ENCODE measurements around the gene C19orf47. TPM values are rescaled to one million over a fixed set of nuclear protein-coding genes. Genes with fewer than 3 reads are reported as not detected.

The C19orf47 gene
- polyA plus RNA-seq, 1 donor: 8.7 TPM

- H3K36me3 ChIP-seq (ENCODE audit: control insufficient read depth, insufficient read depth, low read length): peaks cover 32% of the 10 kb centered on the region
- DNase-seq: peak; percentile 84 to 85
- no peaks in the 10 kb centered on the region for H3K9me3 ChIP-seq (ENCODE audit: control insufficient read depth, low read depth, low read length)
- no peaks in the 10 kb centered on the region for H3K27me3 ChIP-seq (ENCODE audit: control insufficient read depth, insufficient read depth, low read length)
- peaks cover 15% of the 10 kb centered on the region for H3K4me1 ChIP-seq (ENCODE audit: control insufficient read depth, insufficient read depth, low read length)
- WGBS (ENCODE audit: insufficient coverage, low lambda C conversion rate): no CpG with 5 or more reads among the region's 28 CpGs
- H3K27ac ChIP-seq (ENCODE audit: low read length): peak overlapping the region; percentile 50
- peak overlapping the region; percentile 61 for H3K4me3 ChIP-seq (ENCODE audit: low read length)
Observed at GRCh38 chr19:40365613-40366401, 17.6 kb upstream of the C19orf47 start.

DNA sequence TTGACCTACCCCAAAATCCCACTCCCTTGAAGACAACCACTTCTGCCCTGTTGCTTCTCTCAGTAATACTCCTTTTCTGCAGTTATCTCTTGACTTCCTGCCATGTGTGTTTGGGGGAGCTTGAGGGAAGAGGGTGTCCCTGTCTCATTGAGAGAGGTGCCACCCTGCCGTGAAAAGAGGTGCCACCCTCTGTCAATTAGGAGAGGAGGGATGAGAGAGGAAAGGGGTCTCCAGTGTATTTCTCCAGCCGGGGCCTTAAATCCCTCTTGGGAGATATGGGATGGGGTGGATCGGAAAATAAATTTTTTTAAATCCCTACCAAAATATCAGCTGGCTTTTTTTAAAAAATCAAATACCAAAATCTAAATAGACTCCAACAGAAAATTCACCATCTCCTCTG is 16.8 kb upstream of the C19orf47 start:
- WGBS (ENCODE audit: insufficient coverage, low lambda C conversion rate): 100% methylated on average over 1 of the region's 3 CpGs
- Histone ChIP-seq H3K9me3 (ENCODE audit: control insufficient read depth, low read depth, low read length) (no peaks in the 10 kb centered on the region), H3K27me3 (ENCODE audit: control insufficient read depth, insufficient read depth, low read length) (no peaks in the 10 kb centered on the region), H3K4me1 (ENCODE audit: control insufficient read depth, insufficient read depth, low read length) (peaks cover 11% of the 10 kb centered on the region), H3K36me3 (ENCODE audit: control insufficient read depth, insufficient read depth, low read length) (peaks cover 25% of the 10 kb centered on the region), H3K27ac (ENCODE audit: low read length) (no peak overlapping the region), H3K4me3 (ENCODE audit: low read length) (peak overlapping the region; percentile 61)
- DNase-seq: no peak

DNA sequence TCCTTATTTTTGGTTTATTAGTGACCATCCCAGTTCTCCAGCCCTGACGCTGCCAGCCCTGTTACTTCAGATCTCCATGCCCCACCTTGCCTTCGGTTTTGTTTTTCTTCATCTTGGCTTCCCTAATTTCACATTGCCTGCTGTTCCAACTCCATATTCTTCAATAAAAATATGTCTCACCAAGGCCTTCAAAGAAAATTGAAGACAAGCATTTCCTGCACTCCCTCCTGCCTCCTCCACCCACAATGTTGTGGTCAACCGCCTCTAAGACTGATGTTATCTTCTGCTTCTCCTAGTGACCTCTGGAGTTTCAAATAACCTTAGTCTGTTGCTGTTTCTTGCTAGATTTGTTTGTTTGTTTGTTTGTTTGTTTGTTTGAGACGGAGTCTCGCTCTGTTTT is 14.9 kb upstream of the C19orf47 start:
- Histone ChIP-seq H3K27me3 (ENCODE audit: control insufficient read depth, insufficient read depth, low read length) (no peaks in the 10 kb centered on the region), H3K36me3 (ENCODE audit: control insufficient read depth, insufficient read depth, low read length) (peaks cover 10% of the 10 kb centered on the region), H3K4me3 (ENCODE audit: low read length) (no peak overlapping the region), H3K27ac (ENCODE audit: low read length) (no peak overlapping the region), H3K9me3 (ENCODE audit: control insufficient read depth, low read depth, low read length) (no peaks in the 10 kb centered on the region), H3K4me1 (ENCODE audit: control insufficient read depth, insufficient read depth, low read length) (peaks cover 11% of the 10 kb centered on the region)
- 100% methylated on average over 2 of the region's 5 CpGs for WGBS (ENCODE audit: insufficient coverage, low lambda C conversion rate)
- DNase-seq: no peak

DNA sequence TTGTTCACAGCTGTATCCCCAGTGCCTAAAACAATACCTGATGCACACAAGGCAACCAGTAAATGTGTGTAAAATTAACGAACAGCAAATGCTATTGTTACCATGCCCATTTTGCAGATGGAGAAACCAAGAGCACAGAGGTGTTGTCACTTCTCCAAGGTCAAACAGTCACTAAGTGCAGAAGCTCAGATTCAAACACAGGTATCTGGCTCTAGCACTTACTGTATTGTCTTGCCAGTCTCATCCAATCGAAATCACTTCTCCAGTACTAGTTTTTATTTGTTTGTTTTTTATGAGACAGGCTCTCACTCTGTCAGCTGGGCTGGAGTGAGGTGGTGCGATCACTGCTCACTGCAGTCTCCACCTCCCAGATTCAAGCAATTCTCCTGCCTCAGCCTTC is 14.0 kb upstream of the C19orf47 start:
- no peak overlapping the region for H3K27ac ChIP-seq (ENCODE audit: low read length)
- no peaks in the 10 kb centered on the region for H3K27me3 ChIP-seq (ENCODE audit: control insufficient read depth, insufficient read depth, low read length)
- DNase-seq: no peak
- H3K36me3 ChIP-seq (ENCODE audit: control insufficient read depth, insufficient read depth, low read length): peaks cover 3% of the 10 kb centered on the region
- WGBS (ENCODE audit: insufficient coverage, low lambda C conversion rate): no CpG with 5 or more reads among the region's 3 CpGs
- no peaks in the 10 kb centered on the region for H3K9me3 ChIP-seq (ENCODE audit: control insufficient read depth, low read depth, low read length)
- H3K4me3 ChIP-seq (ENCODE audit: low read length): no peak overlapping the region
- peaks cover 11% of the 10 kb centered on the region for H3K4me1 ChIP-seq (ENCODE audit: control insufficient read depth, insufficient read depth, low read length)

- Histone ChIP-seq H3K27ac (ENCODE audit: low read length) (no peak overlapping the region), H3K4me1 (ENCODE audit: control insufficient read depth, insufficient read depth, low read length) (no peaks in the 10 kb centered on the region), H3K9me3 (ENCODE audit: control insufficient read depth, low read depth, low read length) (no peaks in the 10 kb centered on the region), H3K4me3 (ENCODE audit: low read length) (no peak overlapping the region), H3K27me3 (ENCODE audit: control insufficient read depth, insufficient read depth, low read length) (no peaks in the 10 kb centered on the region), H3K36me3 (ENCODE audit: control insufficient read depth, insufficient read depth, low read length) (peaks cover 3% of the 10 kb centered on the region)
- DNase-seq: no peak
- WGBS (ENCODE audit: insufficient coverage, low lambda C conversion rate): no CpG with 5 or more reads among the region's 12 CpGs
Observed at GRCh38 chr19:40360708-40361241, 12.6 kb upstream of the C19orf47 start.

DNA sequence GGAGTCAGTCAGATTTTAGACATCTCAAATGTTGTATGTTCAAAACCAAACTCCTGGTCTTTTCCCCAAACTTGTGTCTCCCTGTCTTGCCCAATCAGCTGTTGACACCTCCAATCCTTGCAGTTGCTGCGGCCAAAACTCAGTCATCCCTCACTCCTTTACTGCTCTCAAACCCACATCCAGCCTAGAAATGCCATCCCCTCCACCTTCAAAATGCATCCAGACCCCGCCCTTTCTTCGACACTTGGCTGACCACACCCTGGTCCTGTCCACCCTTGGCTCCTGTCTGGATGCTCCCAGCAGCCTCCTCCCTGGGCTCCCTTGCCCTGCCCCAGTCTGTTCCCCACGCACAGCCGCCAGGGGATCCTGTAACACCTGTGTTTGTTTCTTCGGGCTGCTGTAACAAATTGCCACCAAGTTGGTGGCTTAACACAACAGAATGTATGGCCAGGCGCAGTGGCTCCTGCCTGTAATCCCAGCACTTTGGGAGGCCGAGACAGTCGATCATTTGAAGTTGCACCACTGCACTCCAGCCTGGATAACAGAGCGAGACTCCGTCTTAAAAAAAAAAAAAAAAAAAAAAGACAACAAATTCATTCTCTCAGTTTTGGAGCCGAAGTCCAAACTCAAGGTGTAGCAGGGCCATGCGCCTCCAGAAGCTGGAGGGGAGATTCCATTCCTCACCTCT is 12.0 kb upstream of the C19orf47 start:
- DNase-seq: no peak
- Histone ChIP-seq H3K27me3 (ENCODE audit: control insufficient read depth, insufficient read depth, low read length) (no peaks in the 10 kb centered on the region), H3K36me3 (ENCODE audit: control insufficient read depth, insufficient read depth, low read length) (peaks cover 3% of the 10 kb centered on the region), H3K9me3 (ENCODE audit: control insufficient read depth, low read depth, low read length) (no peaks in the 10 kb centered on the region), H3K27ac (ENCODE audit: low read length) (no peak overlapping the region), H3K4me1 (ENCODE audit: control insufficient read depth, insufficient read depth, low read length) (no peaks in the 10 kb centered on the region), H3K4me3 (ENCODE audit: low read length) (no peak overlapping the region)
- WGBS (ENCODE audit: insufficient coverage, low lambda C conversion rate): no CpG with 5 or more reads among the region's 13 CpGs

GRCh38 chr19:40358773-40359172 is 10.6 kb upstream of the C19orf47 start:
- Histone ChIP-seq H3K4me1 (ENCODE audit: control insufficient read depth, insufficient read depth, low read length) (no peaks in the 10 kb centered on the region), H3K27ac (ENCODE audit: low read length) (no peak overlapping the region), H3K9me3 (ENCODE audit: control insufficient read depth, low read depth, low read length) (no peaks in the 10 kb centered on the region), H3K4me3 (ENCODE audit: low read length) (no peak overlapping the region), H3K36me3 (ENCODE audit: control insufficient read depth, insufficient read depth, low read length) (peaks cover 3% of the 10 kb centered on the region), H3K27me3 (ENCODE audit: control insufficient read depth, insufficient read depth, low read length) (no peaks in the 10 kb centered on the region)
- no CpG with 5 or more reads among the region's 5 CpGs for WGBS (ENCODE audit: insufficient coverage, low lambda C conversion rate)
- no peak for DNase-seq

- WGBS (ENCODE audit: insufficient coverage, low lambda C conversion rate): no CpG with 5 or more reads among the region's 3 CpGs
- H3K27ac ChIP-seq (ENCODE audit: low read length): no peak overlapping the region
- no peak overlapping the region for H3K4me3 ChIP-seq (ENCODE audit: low read length)
- H3K4me1 ChIP-seq (ENCODE audit: control insufficient read depth, insufficient read depth, low read length): no peaks in the 10 kb centered on the region
- no peaks in the 10 kb centered on the region for H3K27me3 ChIP-seq (ENCODE audit: control insufficient read depth, insufficient read depth, low read length)
- no peak for DNase-seq
- H3K9me3 ChIP-seq (ENCODE audit: control insufficient read depth, low read depth, low read length): no peaks in the 10 kb centered on the region
- H3K36me3 ChIP-seq (ENCODE audit: control insufficient read depth, insufficient read depth, low read length): peaks cover 3% of the 10 kb centered on the region
Observed at GRCh38 chr19:40357640-40358039, 9.4 kb upstream of the C19orf47 start.

DNA sequence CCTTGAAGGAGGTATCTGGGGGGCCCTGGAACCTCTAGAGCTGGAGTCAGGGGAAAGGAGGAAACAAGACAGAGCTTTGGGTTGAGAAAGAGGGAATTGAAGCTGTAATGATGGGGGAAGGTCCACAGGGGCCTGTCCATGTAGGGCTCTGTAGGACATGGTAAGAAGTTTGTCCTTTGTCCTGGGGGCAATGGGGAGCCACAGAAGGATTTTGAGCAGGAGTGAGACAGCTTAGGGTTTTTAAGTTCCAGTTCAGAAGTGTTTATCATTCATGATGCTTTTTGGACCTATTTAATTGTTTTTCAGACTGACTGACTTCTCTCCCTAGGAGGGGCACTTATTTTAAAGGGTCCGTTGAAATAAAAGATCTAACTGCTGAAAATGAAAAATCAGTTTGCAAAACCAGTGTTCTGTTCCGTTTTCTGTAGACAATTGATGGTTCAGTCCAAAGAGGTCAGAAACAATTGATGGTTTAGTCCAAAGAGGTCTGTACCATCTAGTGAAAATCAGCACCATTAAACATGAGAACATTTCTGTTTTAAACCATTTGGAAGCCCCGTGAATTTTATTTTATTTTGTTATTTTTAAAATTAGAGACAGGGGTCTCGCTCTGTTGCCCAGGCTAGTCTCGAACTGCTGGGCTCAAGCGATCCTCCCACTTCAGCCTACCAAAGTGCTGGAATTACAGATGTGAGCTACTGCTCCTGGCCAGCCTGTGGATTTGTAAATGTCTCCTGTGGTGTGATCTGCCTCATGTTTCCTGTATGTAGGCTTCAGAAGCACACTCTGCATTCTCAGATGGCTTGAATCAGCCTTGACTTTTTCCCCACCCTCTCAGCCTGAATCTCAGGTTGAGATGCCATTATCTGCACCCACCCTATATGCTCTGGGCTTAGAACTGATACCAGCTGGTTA is 8.7 kb upstream of the C19orf47 start:
- Histone ChIP-seq H3K27ac (ENCODE audit: low read length) (no peak overlapping the region), H3K4me1 (ENCODE audit: control insufficient read depth, insufficient read depth, low read length) (no peaks in the 10 kb centered on the region), H3K9me3 (ENCODE audit: control insufficient read depth, low read depth, low read length) (no peaks in the 10 kb centered on the region), H3K36me3 (ENCODE audit: control insufficient read depth, insufficient read depth, low read length) (peaks cover 3% of the 10 kb centered on the region), H3K27me3 (ENCODE audit: control insufficient read depth, insufficient read depth, low read length) (no peaks in the 10 kb centered on the region), H3K4me3 (ENCODE audit: low read length) (no peak overlapping the region)
- WGBS (ENCODE audit: insufficient coverage, low lambda C conversion rate): 81% methylated on average over 5 of the region's 6 CpGs
- DNase-seq: no peak
